MM.1S (cell line): ENCODE results near the gene DHRS12.

Experiments used
- EZH2 ChIP-seq: fragments of 300-600 bp; sonication (generic); optimal IDR thresholded peaks from 2 replicates; pipeline ENCODE3; 2017; ENCODE audit warnings: low read depth, mild to moderate bottlenecking, antibody characterized with exemption, low read length, mixed read lengths
- EZH2phosphoT487 ChIP-seq: fragments of 300-600 bp; sonication (generic); IDR thresholded peaks from 2 replicates; pipeline ENCODE4 v1.6.1; 2018; ENCODE audit warnings: antibody characterized with exemption, low read length
- TF ChIP-seq, protein P1 (sequence below): fragments of 300-600 bp; sonication (generic); IDR thresholded peaks from 2 replicates; pipeline ENCODE4 v1.5.1; 2016; ENCODE audit warnings: antibody characterized with exemption, low read length, mixed read lengths

DNA sequence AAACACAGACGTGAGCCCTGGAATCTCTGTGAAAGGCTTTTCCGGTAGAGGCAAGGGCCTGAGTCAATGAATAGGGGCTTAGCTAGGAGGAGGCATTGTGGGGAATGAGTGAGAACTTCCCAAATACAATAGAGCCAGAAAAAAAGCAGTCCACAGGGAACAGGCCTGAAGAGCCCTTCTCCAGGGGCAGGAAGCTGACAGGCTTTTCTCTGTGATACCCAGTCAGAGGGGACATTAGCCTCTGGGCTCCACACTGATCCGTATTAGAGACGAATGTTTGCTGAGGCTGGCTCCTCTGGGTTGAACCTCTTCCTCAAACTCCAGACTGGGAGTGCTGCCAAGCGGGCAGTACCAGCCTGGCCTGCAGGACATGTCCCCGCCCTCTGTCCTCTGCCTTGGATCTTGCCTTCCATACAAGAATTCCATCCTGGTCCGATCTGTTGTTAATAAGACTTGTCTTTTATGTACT lies 2.3 kb downstream of the DHRS12 start:
- TF ChIP-seq, protein P1, sequence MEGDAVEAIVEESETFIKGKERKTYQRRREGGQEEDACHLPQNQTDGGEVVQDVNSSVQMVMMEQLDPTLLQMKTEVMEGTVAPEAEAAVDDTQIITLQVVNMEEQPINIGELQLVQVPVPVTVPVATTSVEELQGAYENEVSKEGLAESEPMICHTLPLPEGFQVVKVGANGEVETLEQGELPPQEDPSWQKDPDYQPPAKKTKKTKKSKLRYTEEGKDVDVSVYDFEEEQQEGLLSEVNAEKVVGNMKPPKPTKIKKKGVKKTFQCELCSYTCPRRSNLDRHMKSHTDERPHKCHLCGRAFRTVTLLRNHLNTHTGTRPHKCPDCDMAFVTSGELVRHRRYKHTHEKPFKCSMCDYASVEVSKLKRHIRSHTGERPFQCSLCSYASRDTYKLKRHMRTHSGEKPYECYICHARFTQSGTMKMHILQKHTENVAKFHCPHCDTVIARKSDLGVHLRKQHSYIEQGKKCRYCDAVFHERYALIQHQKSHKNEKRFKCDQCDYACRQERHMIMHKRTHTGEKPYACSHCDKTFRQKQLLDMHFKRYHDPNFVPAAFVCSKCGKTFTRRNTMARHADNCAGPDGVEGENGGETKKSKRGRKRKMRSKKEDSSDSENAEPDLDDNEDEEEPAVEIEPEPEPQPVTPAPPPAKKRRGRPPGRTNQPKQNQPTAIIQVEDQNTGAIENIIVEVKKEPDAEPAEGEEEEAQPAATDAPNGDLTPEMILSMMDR = no peak
- no peak for TF ChIP-seq EZH2
- no peak for TF ChIP-seq EZH2phosphoT487
